ENCODE results near the gene ZNF274.
"Not testable (repeated sequence)": the region's sequence is repeated elsewhere in the genome, so short reads cannot be mapped to it uniquely, and the experiment has no call there.

ZNF274 gene

DNA sequence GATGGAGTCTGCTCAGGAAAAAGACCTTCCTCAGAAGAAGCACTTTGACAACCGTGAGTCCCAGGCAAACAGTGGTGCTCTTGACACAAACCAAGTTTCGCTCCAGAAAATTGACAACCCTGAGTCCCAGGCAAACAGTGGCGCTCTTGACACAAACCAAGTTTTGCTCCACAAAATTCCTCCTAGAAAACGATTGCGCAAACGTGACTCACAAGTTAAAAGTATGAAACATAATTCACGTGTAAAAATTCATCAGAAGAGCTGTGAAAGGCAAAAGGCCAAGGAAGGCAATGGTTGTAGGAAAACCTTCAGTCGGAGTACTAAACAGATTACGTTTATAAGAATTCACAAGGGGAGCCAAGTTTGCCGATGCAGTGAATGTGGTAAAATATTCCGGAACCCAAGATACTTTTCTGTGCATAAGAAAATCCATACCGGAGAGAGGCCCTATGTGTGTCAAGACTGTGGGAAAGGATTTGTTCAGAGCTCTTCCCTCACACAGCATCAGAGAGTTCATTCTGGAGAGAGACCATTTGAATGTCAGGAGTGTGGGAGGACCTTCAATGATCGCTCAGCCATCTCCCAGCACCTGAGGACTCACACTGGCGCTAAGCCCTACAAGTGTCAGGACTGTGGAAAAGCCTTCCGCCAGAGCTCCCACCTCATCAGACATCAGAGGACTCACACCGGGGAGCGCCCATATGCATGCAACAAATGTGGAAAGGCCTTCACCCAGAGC, 29.6 kb downstream of the ZNF274 start:
- no peak for DNase-seq (ENCODE audit: low read depth in 2 of 2)

DNA sequence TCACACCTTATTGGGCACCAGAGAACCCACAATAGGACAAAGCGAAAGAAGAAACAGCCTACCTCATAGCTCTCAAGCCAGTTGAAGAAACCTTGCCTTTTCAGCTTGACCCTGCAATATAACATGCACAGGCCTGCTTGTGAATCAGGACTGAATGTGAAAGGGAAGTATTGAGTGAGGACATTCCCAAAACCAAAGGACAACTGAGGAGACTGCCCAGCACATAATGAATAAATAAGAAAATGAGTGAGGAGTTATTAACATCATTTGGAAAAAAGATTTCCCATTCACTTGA, 30.2 kb downstream of the ZNF274 start:
- no peak for DNase-seq (ENCODE audit: low read depth in 2 of 2)

GRCh38 chr19:58217069-58217481, 34.2 kb downstream of the ZNF274 start:
- no peak for DNase-seq (ENCODE audit: low read depth in 2 of 2)

- DNase-seq (ENCODE audit: low read depth in 2 of 2): no peak
Measured at GRCh38 chr19:58217607-58218391, 34.9 kb downstream of the ZNF274 start.

DNA sequence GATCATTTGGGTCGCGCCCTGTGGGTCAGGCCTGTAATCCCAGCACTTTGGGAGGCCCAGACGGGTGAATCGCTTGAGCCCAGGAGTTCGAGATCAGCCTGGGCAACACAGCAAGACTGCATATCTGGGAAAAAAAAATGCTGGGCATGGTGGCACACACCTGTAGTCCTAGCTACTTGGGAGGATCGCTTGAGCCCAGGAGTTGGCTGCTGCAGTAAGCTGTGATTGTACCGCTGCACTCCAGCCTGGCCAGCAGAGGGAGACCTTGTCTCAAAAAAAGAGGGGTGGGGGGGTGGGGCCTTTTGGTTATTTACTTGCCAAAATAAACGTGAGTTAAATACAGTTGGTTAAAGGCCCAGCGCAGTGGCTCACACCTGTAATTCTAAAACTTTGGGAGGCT, 36.0 kb downstream of the ZNF274 start:
- peak in 1 of 2 donors; percentile 8 for DNase-seq (ENCODE audit: low read depth in 2 of 2)

DNA sequence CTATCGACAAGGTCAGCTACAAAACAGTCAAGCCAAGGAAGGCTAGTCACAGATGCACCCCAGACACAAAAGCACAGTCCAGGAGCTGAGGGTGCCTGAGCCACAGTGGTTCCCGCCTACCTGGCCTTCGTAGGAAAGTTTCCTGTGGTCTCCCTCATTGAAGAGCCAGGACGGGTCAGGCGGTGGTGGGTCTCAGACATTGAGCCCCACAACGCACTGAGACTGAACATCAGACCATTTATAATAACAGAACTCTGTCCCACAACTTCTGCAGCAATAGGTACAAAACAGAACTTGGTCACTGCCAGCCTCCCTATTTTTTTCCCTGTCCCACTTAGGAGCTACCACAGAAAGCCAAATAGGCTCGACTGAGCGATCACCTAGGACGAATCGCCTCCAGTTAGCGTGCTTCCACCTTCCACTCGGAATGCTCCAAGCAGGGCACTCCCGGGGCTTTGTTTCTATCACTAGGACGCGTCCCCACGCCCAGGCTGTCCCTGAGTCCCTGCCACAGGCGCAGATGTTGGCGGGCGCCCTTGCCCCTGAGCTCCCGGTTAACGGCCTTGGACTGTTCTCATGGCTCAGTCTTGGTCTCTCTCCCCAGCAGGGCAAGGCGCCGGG, 45.2 kb downstream of the ZNF274 start:
- DNase-seq (ENCODE audit: low read depth in 2 of 2): no peak

GRCh38 chr19:58228585-58229254, 45.9 kb downstream of the ZNF274 start, which contains the start of gene ZNF544:
ZNF544 (plus strand) TSS chr19:58228914; CDS start chr19:58244024, 15,110 bp downstream.
- peak; percentile 3 to 21 for DNase-seq (ENCODE audit: low read depth in 2 of 2)

- no peak for DNase-seq (ENCODE audit: low read depth in 2 of 2)
Measured at GRCh38 chr19:58229255-58229639, 46.4 kb downstream of the ZNF274 start.

DNA sequence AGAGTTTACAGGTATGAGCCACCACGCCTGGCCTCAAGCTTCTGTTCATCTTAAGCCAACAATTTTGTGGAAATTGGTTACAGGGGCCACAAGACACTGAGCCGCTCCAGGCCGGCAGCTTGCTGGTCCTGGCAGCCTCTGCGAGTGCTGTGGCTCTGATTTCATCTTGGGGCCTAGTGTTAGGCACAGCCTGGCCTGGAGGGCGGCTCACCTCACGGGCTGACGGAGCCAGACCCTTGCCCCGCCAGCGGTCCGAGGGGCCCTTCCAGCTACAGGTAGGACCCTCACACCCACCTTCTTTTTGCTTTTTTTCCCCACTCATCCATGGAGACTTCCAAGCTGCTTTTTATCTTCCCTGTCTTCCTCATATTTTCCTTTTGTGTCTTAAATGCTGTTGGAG, 54.5 kb downstream of the ZNF274 start:
- no peak for DNase-seq (ENCODE audit: low read depth in 2 of 2)

DNA sequence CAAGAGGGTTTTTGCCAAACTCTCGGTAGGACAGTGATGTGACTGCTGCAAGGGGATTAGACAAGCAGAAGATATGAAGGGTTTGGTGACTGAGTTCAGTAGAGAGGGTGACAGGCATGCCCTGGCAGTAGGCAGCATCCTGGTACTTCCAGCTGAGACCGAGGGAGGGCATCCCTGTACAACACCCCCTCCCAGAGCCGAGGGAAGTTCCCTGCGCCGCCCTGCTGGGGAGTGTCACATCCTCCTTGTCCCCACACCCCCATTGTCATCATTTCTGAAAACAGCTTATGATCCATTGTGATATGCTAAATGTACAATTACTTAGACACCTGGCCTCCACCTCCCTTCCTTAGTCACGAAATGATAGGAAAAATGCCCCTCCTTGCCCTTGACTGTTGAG, 60.5 kb downstream of the ZNF274 start:
- DNase-seq (ENCODE audit: low read depth in 2 of 2): no peak

- DNase-seq (ENCODE audit: low read depth in 2 of 2): no peak
Measured at GRCh38 chr19:58248886-58249285, 66.0 kb downstream of the ZNF274 start.

- DNase-seq (ENCODE audit: low read depth in 2 of 2): no peak
Measured at GRCh38 chr19:58252102-58252685, 69.3 kb downstream of the ZNF274 start.

- DNase-seq (ENCODE audit: low read depth in 2 of 2): not testable (repeated sequence)
Measured at GRCh38 chr19:58258259-58258658, 75.4 kb downstream of the ZNF274 start.

DNA sequence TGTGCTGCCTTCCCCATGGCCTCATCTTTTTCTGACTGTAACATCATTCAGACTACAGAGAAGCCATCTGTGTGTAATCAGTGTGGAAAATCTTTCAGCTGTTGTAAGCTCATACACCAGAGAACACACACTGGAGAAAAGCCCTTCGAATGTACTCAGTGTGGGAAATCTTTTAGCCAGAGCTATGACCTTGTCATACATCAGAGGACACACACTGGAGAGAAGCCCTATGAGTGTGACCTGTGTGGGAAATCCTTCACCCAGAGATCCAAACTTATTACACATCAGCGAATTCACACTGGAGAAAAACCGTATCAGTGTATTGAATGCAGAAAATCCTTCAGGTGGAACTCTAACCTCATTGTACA, 78.7 kb downstream of the ZNF274 start:
- no peak for DNase-seq (ENCODE audit: low read depth in 2 of 2)

DNA sequence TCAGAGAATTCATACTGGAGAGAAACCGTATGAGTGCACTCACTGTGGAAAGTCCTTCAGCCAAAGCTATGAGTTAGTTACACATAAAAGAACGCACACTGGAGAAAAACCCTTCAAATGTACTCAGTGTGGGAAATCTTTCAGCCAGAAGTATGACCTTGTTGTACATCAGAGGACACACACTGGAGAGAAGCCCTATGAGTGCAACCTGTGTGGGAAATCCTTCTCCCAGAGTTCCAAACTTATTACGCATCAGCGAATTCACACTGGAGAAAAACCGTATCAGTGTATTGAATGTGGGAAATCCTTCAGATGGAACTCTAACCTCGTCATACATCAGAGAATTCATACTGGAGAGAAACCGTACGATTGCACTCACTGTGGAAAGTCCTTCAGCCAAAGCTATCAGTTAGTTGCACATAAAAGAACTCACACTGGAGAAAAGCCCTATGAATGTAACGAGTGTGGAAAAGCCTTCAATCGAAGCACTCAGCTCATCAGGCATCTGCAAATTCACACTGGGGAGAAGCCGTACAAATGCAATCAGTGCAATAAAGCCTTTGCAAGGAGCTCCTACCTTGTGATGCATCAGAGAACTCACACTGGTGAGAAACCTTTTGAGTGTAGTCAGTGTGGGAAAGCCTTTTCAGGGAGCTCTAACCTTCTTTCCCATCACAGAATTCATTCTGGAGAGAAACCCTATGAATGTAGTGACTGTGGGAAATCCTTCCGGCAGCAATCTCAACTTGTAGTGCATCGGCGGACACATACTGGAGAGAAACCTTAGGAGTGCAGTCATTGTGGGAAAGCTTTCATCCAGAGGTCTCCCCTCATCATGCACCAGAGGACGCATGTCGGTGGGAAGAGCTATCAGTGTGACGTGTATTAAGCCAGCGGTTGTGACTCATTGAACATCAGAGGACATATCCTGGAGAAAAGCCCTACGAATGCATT, 79.4 kb downstream of the ZNF274 start:
- no peak for DNase-seq (ENCODE audit: low read depth in 2 of 2)

- DNase-seq (ENCODE audit: low read depth in 2 of 2): no peak
Measured at GRCh38 chr19:58262922-58263296, 80.0 kb downstream of the ZNF274 start.

Measured in stimulated activated CD4-positive, alpha-beta T cell treated with anti-CD3 and anti-CD28 coated beads, Interleukin-1b, Interleukin-23, amount 100 ng/mL, for 1 hour (primary cell).